Epithelial cell of proximal tubule (primary cell): ENCODE data around the gene SS18L1. TPM values are rescaled to one million over a fixed set of nuclear protein-coding genes. Genes with fewer than 3 reads are reported as not detected.

Experiments
- DNase-seq: peaks from one replicate; pipeline ENCODE4 v3.0.0-alpha.2; 2011; ENCODE audit warnings: low read depth
- H3K4me3 ChIP-seq: 2 replicates; pipeline ENCODE4 v1.5.1; 2011; ENCODE audit warnings: low read depth, mild to moderate bottlenecking, low read length
- total RNA-seq: library from RNA; depleted of rRNA; stranded (reverse); fragments of >200 nt; gene quantifications from 2 replicates; pipeline ENCODE4 v1.2.3, GENCODE V29; 2015
- TF ChIP-seq, protein P1 (sequence below): conservative IDR thresholded peaks from 2 replicates; pipeline ENCODE4 v1.5.1; 2012; ENCODE audit warnings: low read depth, mild to moderate bottlenecking, low read length

SS18L1 gene
- total RNA-seq, 1 donor from 2014 or later, result 11.4 TPM

DNA sequence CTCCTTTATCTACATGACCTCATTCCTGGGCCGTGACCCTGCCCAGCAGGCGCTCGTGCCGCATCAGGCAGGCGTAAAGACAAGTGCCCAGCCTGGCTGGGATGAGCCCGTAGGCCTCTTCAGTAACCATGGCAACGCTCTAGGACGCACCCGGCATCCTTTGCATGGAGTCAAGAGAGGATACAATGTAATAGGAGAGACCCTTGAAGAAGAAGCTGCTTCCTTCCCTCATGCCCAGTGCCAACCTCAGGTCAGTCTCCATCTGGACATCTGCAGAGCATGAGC lies 26.3 kb upstream of the SS18L1 start:
- no peak overlapping the region for H3K4me3 ChIP-seq
- no peak for DNase-seq
- TF ChIP-seq, protein P1, sequence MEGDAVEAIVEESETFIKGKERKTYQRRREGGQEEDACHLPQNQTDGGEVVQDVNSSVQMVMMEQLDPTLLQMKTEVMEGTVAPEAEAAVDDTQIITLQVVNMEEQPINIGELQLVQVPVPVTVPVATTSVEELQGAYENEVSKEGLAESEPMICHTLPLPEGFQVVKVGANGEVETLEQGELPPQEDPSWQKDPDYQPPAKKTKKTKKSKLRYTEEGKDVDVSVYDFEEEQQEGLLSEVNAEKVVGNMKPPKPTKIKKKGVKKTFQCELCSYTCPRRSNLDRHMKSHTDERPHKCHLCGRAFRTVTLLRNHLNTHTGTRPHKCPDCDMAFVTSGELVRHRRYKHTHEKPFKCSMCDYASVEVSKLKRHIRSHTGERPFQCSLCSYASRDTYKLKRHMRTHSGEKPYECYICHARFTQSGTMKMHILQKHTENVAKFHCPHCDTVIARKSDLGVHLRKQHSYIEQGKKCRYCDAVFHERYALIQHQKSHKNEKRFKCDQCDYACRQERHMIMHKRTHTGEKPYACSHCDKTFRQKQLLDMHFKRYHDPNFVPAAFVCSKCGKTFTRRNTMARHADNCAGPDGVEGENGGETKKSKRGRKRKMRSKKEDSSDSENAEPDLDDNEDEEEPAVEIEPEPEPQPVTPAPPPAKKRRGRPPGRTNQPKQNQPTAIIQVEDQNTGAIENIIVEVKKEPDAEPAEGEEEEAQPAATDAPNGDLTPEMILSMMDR, result no peak

DNA sequence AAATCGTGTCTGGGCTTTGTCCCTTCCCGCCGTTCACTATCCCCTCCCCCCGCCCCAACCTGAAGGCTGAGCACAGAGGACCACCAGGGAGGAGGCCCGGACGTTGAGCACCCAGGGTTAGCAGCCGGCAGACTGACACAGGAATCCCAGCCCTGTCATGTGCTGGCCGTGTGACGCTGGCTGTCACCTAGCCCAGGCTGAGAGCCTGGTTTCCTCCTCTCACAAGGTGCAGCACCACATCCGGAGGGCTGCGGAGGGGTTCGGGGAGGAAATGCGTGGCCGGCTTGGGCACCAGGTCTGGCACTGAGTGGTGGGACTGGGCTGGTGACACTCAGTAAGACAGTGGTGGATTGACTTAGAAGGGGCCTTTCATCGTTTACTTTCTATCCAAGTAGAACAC lies 25.9 kb upstream of the SS18L1 start:
- TF ChIP-seq, protein P1, result no peak
- no peak for DNase-seq
- H3K4me3 ChIP-seq, result no peak overlapping the region

DNA sequence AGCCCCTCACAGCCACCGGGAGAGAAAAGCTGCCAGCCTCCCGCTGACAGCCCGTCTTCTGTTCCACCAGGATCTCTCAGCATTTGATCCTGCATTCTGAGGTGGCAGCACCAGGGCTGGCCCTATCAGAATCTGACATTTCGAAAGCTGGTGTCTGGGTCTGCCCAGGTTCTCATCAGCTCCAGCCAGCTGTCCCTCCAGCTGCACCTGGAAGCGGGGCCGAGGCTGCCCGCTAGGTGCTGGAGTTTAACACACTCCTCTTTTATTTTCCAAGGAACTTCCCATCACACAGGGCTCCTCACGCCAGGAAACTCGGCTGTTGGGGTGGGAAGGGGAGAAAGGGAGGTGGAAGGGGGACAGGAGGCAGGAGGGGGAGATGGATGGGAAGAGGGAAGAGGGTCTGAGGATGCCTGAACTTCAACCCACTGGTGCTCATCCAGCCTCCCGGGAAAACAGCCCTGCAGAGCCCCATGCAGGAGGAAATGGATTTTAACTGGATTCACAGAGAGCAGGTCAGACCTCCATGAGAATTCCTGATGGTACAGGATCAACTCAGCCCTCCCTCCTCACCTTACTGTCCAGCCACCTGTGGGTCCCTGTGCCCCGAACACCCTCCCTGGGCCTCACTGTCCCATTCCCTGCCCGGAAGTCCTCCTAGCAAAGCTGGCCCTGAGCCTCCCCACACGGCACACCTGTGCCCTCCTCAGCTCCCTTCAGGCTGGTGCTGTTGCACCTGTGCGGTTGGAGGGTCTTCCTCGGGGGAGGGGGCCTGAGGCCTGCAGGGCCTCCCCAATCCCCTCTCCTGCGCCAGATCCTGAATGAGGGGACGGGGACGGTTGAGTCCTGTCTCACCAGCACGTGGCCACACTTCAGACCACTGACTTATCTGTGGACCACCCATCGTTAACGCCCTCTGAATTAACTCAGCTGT lies 25.2 kb upstream of the SS18L1 start:
- TF ChIP-seq, protein P1, result no peak
- no peak overlapping the region for H3K4me3 ChIP-seq
- DNase-seq, result no peak

DNA sequence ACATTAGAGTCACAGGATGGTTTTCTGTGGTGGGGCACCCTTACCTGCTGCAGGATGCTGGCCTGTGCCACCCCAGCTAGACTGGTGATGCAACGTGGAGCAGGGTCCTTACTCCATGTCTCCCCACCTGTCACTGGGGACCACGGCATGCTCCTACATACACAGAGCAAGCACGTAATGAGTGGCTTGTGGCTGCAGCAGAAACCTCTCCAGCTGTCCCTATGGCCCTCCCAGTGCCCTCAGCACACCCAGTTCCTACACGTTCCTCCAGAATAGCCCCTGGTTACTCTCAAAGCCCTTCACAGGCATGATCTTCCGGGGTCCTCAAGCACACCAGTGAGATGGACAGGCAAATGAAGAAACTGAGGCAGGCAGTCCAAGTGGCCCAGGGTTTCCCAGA lies 24.5 kb upstream of the SS18L1 start:
- H3K4me3 ChIP-seq, result no peak overlapping the region
- TF ChIP-seq, protein P1, result no peak
- no peak for DNase-seq

DNA sequence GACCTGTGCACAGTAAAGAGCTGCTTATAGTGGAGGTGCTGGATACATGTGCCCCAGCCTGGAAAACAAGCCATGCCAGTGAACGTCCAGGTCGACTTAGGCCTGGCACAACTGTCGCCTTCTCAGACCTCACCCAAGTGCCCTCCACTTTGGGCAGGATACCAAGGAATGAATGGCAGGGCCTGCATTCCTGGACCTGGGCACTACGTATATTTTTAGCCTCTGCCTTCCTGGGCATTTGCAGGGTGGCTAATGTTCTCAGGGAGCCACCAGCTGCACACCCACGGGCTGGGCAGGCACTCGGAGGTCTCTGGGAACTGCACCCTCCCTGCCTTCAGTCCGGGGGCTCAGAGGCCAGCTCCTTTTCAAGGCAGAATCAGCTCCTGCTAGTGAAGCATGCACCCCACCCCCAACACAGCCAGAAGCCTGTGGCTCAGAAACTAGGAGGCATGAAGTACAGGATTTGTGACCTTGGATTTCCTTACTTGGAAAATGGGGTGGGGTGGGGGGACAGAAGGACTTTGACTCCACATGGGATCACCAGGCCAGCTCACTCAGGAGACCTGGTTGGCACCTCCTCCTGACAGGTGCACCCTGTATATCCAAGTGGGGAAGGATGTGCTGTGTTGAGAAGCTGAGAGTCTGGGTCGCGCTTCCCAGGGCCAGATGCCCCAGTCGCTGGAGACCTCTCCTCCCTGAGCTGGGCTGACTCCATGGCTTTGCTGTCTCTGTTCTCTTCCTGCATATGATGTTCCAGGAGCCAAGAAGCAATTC lies 23.8 kb upstream of the SS18L1 start:
- H3K4me3 ChIP-seq, result no peak overlapping the region
- DNase-seq, result no peak
- TF ChIP-seq, protein P1, result no peak

DNA sequence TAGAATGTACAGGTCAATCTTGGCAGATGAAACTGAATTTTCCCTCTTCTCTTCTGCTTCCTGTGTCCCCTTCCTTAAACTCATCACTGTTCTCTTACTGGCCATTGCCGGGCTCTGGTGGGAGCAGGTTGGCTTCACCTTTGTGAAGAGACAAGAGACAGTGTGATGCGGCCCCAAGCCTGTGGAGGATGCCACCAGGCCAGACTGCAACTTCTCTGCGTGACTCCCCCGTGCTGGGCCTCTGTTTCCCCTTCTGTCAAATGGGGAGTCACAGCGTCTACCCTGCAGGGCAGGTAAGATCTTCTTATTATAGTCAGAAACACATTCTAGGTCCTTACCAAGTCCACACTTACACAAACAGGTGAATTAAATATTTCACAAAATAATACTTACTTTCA lies 23.2 kb upstream of the SS18L1 start:
- no peak overlapping the region for H3K4me3 ChIP-seq
- TF ChIP-seq, protein P1, result no peak
- no peak for DNase-seq
